ENCODE results near the gene CFAP91. TPM values are rescaled to one million over a fixed set of nuclear protein-coding genes. Genes with fewer than 3 reads are reported as not detected.

Gene CFAP91
- total RNA-seq (2012; rRNA removed), result 0.25 and 0.87 TPM in 2 replicates

DNA sequence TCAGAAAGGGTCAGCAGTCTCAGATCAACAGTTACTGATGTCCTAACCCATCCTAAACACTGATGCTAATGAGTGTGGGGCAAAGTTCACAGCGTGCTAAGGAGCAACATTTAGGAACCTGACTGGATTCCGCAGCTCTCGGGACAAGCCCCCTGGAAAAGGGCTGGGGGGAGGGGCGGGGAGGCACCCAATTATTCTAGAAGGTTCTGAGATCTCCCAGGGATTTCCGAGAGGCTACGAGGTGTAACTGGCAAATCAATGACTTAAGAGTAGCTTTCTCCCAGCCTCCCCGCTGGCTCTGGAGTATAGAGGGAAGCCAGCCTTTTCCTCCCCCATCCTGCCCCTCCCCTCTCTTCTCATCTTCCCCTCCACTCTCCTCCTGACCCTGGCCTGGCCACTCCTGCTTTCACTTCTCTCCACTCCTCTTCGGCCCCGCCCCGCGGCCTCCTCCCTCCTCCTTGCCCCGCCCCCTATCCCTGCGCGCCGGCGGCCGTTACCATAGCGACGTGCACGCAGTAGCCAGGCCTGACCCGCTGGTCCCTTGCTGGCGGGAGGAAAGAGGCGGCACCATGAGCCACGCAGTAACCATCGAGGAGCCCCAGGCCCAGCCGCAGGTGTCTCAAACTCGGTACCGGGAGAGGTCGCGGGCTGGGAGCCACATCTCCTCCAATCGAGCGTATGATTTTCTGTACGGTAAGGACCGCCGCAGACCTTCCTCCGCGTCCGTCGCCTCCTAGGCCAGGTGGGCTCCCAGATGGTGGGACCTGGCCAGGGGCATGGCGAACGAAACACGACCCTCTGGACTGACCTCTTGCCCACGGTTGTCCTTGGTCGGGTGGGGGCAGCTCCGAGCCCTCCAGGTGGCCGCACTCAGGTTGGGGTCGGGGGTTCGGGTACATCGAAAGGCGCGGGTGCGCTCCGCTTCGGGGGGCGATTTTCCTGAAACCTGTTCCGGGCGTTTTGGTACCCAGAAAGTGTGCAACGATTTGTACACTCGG, at the start of gene CFAP91:
Gene CFAP91 (plus strand): TSS at position 493 of the 998 bp plus-strand sequence. CDS start 77 bp downstream, at position 570.
- H3K4me3 ChIP-seq (ENCODE audit: low read length), result peak within 1 kb of the TSS; percentile 84
- H3K4me1 ChIP-seq (ENCODE audit: control insufficient read depth, insufficient read depth, low read length), result peaks cover 9% of the 10 kb centered on the region
- H3K9ac ChIP-seq (ENCODE audit: low read depth, low read length), result peak within 1 kb of the TSS; percentile 68
- H3K27me3 ChIP-seq (ENCODE audit: control insufficient read depth, insufficient read depth, low read length), result peaks cover 3% of the 10 kb centered on the region
- no peaks in the 10 kb centered on the region for H3K36me3 ChIP-seq (ENCODE audit: insufficient read depth, low read length)
- H3K4me2 ChIP-seq (ENCODE audit: low read length), result peak within 1 kb of the TSS; percentile 100
- H3K9me3 ChIP-seq (replicated peaks; ENCODE audit: low read length), result no peaks in the 10 kb centered on the region

DNA sequence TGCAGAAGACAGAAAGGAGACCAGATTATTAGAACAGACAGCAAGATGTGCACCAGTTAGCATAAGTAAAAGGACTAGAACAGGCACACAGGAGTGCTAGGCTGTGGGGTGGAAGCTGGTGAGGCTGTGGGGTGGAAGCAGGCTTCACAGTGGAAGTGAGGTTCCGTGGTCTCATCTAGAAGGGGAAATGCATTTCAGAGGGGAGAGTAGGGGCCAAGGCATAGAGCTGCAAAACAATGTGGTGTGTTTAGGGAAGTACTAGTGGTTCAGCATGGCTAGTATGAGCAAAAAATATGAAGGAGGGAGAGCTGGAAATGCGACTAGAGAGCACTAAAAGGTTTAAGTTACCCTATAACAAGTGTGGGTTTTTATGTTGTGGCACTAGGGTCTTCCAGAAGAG, 48.9 kb upstream of the CFAP91 start:
- Histone ChIP-seq H3K36me3 (ENCODE audit: insufficient read depth, low read length) (no peaks in the 10 kb centered on the region), H3K4me3 (ENCODE audit: low read length) (no peak overlapping the region), H3K4me1 (ENCODE audit: control insufficient read depth, insufficient read depth, low read length) (peaks cover 6% of the 10 kb centered on the region), H3K9me3 (replicated peaks; ENCODE audit: low read length) (no peaks in the 10 kb centered on the region), H3K4me2 (ENCODE audit: low read length) (no peak overlapping the region), H3K9ac (ENCODE audit: low read depth, low read length) (no peak overlapping the region), H3K27me3 (ENCODE audit: control insufficient read depth, insufficient read depth, low read length) (no peaks in the 10 kb centered on the region)

DNA sequence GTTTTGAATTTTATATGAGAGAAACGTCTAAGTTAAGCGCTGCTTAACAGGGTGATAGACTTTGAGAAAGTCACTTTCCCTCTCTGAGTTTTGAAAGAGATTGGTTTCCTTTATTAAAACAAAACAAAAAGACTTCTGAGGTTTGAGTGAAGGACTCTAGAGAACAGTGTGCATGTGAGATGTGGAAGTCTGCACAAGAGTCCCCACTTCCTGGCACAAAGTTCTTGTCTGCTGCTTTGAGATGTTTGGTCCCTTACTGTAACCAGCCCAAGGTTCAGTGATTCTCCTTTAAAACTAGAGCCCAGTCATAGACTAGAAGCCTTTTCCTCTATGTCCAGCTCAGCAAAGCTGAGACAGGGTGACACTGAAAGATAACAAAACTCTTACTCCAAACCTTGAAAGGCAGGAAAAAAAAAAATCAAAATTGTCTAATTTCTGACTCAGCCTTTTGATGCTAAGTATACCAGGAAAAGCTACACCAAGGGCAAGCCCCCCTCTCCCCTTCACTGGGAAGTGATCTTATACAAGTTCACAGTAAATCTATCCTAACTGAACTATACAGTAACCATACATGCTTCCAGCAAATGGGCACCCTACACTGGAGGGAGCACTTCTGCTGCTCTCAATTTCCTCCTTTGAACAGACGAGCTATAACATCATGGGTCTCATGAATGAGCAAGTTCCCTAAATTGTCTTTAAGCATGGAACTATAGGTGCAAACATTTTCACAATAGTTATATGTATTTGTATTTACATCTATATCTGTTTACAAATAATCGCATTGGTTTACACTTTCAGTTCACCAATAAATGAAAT, 44.7 kb upstream of the CFAP91 start:
- H3K27me3 ChIP-seq (ENCODE audit: control insufficient read depth, insufficient read depth, low read length), result no peaks in the 10 kb centered on the region
- H3K4me2 ChIP-seq (ENCODE audit: low read length), result no peak overlapping the region
- H3K4me3 ChIP-seq (ENCODE audit: low read length), result no peak overlapping the region
- H3K4me1 ChIP-seq (ENCODE audit: control insufficient read depth, insufficient read depth, low read length), result peaks cover 15% of the 10 kb centered on the region
- H3K36me3 ChIP-seq (ENCODE audit: insufficient read depth, low read length), result no peaks in the 10 kb centered on the region
- no peaks in the 10 kb centered on the region for H3K9me3 ChIP-seq (replicated peaks; ENCODE audit: low read length)
- no peak overlapping the region for H3K9ac ChIP-seq (ENCODE audit: low read depth, low read length)

DNA sequence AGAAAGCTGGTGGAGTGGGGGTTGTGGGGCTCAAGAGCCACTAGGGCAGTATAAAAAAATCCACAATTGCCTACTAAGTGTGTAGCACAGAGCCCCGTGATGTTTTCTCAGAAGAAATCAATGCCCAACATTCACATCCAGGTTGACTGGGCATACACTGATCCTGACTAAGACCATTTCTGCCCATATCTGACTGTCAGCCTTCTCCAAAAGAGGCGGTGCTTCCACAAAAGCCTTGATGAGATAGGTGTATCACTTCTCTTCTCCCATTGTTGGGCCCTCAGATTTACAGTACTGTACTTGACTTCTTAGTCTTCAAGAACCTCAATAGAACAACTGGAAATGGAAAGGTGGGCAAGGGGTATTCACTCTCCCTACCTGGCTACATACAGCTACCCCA, 43.8 kb upstream of the CFAP91 start:
- Histone ChIP-seq H3K4me2 (ENCODE audit: low read length) (no peak overlapping the region), H3K27me3 (ENCODE audit: control insufficient read depth, insufficient read depth, low read length) (no peaks in the 10 kb centered on the region), H3K4me1 (ENCODE audit: control insufficient read depth, insufficient read depth, low read length) (peaks cover 24% of the 10 kb centered on the region), H3K9ac (ENCODE audit: low read depth, low read length) (no peak overlapping the region), H3K36me3 (ENCODE audit: insufficient read depth, low read length) (no peaks in the 10 kb centered on the region), H3K4me3 (ENCODE audit: low read length) (no peak overlapping the region), H3K9me3 (replicated peaks; ENCODE audit: low read length) (no peaks in the 10 kb centered on the region)

DNA sequence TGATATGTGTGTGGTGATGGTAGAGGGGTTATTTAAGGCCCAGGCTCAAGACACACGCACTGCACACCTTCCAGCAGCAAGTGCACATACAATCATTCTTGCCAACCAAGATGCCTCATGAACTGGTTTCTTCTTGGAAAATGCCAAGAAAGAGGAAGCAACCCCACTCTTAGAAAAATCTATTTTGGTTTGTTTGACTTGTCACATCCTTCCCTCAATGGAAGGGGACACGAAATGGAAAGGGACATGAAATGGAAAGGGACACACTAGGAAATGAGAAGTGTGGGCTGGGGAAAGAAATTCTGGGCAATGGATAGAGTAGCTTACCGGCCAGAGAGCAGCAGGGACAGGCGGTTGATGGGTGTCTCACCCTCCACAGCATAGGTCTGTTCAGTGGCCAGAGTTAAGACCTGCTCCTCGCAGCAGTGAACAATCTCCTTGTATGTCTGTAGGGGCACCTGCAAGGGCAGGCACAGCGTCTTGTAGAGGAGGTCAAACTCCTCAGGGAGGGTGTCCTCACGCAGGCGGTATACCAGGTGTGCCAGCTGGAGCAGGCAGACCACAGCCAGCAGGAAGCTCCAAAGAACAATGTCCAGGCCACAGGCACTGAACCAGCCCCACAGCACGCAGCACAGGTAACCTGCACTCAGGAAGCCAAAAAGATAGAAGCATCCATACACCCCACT, 43.1 kb upstream of the CFAP91 start:
- Histone ChIP-seq H3K4me2 (ENCODE audit: low read length) (no peak overlapping the region), H3K4me1 (ENCODE audit: control insufficient read depth, insufficient read depth, low read length) (peaks cover 32% of the 10 kb centered on the region), H3K9ac (ENCODE audit: low read depth, low read length) (no peak overlapping the region), H3K36me3 (ENCODE audit: insufficient read depth, low read length) (no peaks in the 10 kb centered on the region), H3K27me3 (ENCODE audit: control insufficient read depth, insufficient read depth, low read length) (no peaks in the 10 kb centered on the region), H3K4me3 (ENCODE audit: low read length) (no peak overlapping the region), H3K9me3 (replicated peaks; ENCODE audit: low read length) (no peaks in the 10 kb centered on the region)

DNA sequence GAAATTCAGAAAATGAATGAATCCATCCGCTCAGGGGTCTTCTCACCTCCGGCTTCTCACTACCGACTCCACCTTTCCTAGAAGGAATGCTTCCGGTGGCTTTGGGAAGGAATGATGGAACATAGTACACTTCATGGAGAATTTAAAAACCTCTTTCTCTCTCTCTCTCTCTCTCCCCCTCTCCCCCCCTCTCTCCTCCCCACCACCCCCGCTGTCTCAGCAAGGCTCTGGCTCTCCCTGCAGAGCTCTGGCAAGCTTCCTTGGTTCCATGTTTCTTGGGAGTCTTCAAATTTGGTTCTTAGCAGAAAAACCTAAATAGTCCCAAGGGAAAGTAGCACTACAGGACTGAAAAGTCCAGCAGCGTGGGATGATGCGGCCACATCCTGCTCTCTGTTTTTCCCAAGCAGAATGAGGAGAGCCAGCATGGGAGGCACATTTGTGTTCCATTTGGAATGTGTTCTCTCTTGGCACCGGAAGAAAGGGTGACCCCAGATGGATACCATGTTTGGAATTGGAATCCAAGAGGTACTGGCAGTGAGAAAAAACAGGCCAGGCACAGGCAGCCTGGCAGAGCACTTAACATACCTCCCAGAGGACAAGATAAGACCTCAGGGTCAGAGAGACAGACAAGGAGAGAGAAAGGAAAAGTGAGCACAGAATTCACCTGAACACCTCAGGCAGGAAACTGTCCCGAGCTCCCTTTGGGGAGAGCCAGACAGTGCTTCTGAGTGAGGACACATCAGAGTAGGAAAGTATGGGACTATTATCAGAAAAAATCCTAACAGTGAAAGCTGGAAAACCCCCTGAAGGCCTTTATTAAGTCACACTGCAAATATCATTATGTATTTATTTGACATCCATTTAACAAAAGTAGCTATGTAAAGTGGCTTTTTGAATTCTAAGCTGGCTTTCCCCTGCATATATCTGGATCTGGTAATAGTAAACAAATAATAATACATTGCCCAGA, 42.1 kb upstream of the CFAP91 start, which contains the start of gene POPDC2:
Gene POPDC2 (minus strand): TSS at position 116 of the 967 bp plus-strand sequence. CDS start 166 bp downstream, outside the sequence.
- Histone ChIP-seq H3K36me3 (ENCODE audit: insufficient read depth, low read length) (no peaks in the 10 kb centered on the region), H3K27me3 (ENCODE audit: control insufficient read depth, insufficient read depth, low read length) (no peaks in the 10 kb centered on the region), H3K9ac (ENCODE audit: low read depth, low read length) (no peak within 1 kb of the TSS), H3K4me2 (ENCODE audit: low read length) (no peak within 1 kb of the TSS), H3K4me1 (ENCODE audit: control insufficient read depth, insufficient read depth, low read length) (peaks cover 40% of the 10 kb centered on the region), H3K4me3 (ENCODE audit: low read length) (no peak within 1 kb of the TSS), H3K9me3 (replicated peaks; ENCODE audit: low read length) (no peaks in the 10 kb centered on the region)

DNA sequence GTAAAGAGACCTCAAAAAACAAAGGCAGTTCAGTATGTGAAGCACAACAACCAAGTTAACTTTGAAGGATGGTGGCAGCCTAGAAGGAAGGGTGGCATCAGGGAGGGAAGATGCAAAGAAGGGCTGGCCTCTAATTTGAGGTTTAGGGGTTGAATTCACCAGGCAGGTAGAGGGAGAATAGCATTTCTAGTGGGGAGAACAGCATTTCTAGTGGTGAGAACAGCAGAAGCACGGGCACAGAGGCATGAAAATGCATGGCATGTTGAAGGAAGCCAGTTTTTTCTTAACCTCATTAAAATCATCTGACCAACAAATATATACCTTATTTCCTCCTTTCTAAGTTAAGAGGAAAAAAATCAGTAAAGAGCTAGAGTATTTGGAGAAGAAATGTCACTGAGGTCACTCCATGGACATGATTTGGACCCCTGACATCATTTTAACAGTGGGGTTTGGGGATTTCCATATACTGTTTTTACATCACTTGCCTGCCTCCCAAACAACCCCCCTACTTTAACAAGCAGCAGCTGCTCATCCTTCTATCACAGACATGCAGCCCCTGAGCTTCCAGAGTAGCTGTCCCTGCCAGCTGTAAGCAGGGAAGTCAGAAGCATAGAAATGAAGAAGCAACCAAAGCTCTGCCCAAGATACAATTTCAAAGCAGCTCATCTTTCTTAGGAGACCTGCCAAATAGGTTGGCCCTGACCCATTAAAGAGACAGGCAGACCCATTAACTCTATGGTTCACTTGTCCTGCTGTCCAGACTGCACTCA, 40.0 kb upstream of the CFAP91 start:
- no peaks in the 10 kb centered on the region for H3K9me3 ChIP-seq (replicated peaks; ENCODE audit: low read length)
- peak overlapping the region; percentile 65 for H3K9ac ChIP-seq (ENCODE audit: low read depth, low read length)
- no peak overlapping the region for H3K4me3 ChIP-seq (ENCODE audit: low read length)

DNA sequence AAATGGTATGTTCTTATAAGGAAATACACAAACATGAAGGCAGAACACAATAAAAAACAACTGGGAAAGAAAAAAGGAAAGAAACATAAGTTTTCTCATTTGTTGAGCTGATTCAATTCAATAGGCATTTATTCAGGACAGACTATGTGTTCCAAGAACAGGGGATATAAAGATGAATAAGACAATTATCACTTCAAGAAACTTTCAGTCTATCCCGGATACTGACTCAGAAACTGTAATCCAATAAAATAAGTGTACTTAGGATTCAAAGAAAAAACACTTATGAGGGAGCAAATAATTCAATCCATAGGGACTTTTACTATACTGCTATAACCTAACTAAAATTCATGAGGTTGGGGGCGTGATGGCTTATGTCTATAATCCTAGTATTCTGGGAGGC, 38.9 kb upstream of the CFAP91 start:
- Histone ChIP-seq H3K36me3 (ENCODE audit: insufficient read depth, low read length) (peaks cover 5% of the 10 kb centered on the region), H3K27me3 (ENCODE audit: control insufficient read depth, insufficient read depth, low read length) (no peaks in the 10 kb centered on the region), H3K9ac (ENCODE audit: low read depth, low read length) (peak overlapping the region; percentile 65), H3K4me3 (ENCODE audit: low read length) (peak overlapping the region; percentile 17), H3K4me1 (ENCODE audit: control insufficient read depth, insufficient read depth, low read length) (peaks cover 40% of the 10 kb centered on the region), H3K9me3 (replicated peaks; ENCODE audit: low read length) (no peaks in the 10 kb centered on the region), H3K4me2 (ENCODE audit: low read length) (peak overlapping the region; percentile 62)

More for the DNA sequence above, 40.0 kb upstream of the CFAP91 start:
- Histone ChIP-seq H3K4me1 (ENCODE audit: control insufficient read depth, insufficient read depth, low read length) (peaks cover 40% of the 10 kb centered on the region), H3K4me2 (ENCODE audit: low read length) (peak overlapping the region; percentile 62), H3K27me3 (ENCODE audit: control insufficient read depth, insufficient read depth, low read length) (no peaks in the 10 kb centered on the region), H3K36me3 (ENCODE audit: insufficient read depth, low read length) (no peaks in the 10 kb centered on the region)

DNA sequence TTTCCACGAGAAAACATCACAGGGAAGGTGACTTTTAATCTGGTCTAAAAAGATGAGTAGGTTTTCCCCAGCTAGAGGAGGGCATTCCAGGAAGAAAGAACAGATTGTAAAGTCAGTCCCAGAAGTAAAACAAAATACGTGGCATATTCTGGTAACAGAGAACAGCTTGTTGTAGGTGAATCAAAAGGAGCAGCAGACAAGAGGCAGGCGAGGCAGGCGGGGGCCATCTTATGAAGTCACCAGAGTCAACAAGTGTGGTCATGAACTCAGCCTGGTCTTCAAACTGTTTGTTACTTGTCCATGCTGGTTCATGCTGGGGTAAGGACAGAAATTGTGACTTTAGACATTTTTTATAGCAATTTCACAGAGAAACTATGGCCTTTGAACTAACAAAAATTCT, 38.5 kb upstream of the CFAP91 start:
- Histone ChIP-seq H3K9me3 (replicated peaks; ENCODE audit: low read length) (no peaks in the 10 kb centered on the region), H3K9ac (ENCODE audit: low read depth, low read length) (peak overlapping the region; percentile 61), H3K36me3 (ENCODE audit: insufficient read depth, low read length) (peaks cover 8% of the 10 kb centered on the region), H3K4me2 (ENCODE audit: low read length) (peak overlapping the region; percentile 62), H3K4me3 (ENCODE audit: low read length) (peak overlapping the region; percentile 17), H3K27me3 (ENCODE audit: control insufficient read depth, insufficient read depth, low read length) (no peaks in the 10 kb centered on the region), H3K4me1 (ENCODE audit: control insufficient read depth, insufficient read depth, low read length) (peaks cover 40% of the 10 kb centered on the region)

All from skeletal muscle satellite cell (primary cell).